Superior temporal gyrus (tissue), 1 donor: ENCODE data around the gene SRSF8.

Experiments used
- DNase-seq: peaks from one replicate; pipeline ENCODE4 v3.0.0-alpha.2; 2016; ENCODE audit errors: extremely low spot score

SRSF8 gene

DNA sequence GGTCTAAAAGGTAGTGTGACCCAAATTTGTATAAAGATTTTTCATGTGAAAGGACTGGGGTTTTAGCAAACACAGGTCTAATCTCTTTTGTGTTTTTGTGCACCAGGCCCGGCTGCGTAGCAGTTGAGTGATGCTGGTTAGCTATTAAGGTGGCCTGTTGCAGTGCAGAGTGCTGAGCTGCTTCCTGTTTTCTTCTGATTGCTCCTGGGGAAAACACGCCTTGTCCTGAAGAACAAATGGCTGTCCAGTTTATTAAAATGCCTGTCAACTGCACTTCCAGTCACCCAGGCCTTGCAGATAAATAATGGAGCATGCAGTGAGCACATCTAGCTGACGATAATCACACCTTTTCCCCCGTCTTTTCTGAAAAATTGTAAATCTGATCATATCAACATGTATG lies 1.8 kb downstream of the SRSF8 start:
- DNase-seq = peak; percentile 88

DNA sequence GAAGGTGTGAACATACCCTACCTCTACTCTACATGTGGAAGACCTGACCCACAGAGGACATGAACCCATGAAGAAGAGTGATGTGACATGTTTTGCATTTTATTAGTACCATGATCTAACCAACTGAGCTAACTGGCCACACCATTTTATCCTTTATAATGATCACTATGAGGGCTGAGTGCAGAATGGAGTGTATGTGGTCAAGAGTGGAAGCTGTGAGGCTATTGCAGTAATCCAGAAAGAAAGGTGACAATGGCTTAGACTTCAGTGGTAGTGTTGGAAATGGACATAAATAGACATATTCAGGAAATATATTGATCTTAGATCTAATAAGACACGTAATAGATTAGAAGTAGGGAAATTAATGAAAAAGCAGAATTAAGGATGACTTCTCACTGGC lies 3.8 kb downstream of the SRSF8 start:
- DNase-seq = no peak

DNA sequence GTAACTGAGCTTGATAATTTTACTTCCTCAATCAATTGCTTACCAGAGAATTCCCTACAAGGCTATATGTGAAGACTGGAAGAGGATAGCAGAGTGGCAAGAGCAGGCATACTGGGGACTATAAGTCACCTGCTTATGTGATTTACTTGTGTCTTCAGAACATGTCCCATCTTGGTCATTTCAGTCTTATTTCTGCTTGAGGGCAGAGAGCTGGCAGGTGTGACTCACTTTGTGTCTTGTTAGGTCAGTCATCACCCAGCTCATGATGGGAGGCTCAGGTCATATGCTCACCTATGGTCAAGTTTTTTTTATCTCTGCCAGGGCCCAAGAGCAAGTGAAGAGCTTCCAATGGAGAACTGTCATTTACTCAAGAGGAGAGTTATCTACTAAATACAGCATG lies 6.2 kb downstream of the SRSF8 start:
- DNase-seq = no peak

- peak; percentile 53 for DNase-seq
Observed at GRCh38 chr11:95074792-95075563, 8.3 kb downstream of the SRSF8 start.

GRCh38 chr11:95076416-95076815 lies 9.7 kb downstream of the SRSF8 start:
- peak; percentile 9 for DNase-seq

GRCh38 chr11:95076981-95077380 lies 10.3 kb downstream of the SRSF8 start:
- DNase-seq = no peak

GRCh38 chr11:95078526-95078925 lies 11.8 kb downstream of the SRSF8 start:
- no peak for DNase-seq

DNA sequence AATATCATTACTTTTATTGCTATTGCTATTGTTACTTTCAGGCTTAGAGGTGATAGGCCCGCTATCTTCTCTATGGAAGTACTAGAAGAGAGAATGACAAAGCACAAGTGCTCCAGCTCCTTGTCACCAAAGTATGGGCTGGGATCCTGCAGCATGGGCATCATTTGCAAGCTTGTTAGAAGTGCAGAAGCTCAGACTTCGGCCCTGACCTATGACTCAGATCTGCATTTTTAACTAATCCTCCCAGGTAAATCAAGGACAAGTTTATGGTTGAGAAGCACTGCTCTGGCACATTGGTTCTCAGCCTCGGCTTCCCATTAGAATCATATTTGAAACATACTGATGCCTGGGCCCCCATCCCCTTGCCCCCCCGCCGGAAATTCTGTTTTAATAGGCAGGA lies 14.3 kb downstream of the SRSF8 start:
- DNase-seq = peak; percentile 60

DNA sequence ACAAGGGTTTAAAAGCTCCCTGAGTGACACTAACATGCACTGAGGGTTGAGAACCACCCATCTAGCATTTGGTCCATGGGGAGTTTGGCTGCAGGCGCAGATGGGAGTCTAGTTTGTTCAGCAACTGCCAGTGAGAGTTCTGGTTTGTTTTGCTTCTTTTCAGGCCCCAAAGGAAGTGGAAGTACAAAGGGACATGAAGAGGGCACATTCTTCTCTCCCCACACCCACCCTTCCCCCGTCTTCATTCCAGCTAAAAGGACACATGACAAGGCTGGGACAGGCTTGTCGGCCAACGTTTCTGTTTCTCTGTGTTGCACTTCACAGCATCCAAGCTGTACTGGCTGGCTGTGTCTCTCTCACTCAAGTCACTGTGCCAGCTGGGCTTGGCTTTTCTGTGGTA lies 14.7 kb downstream of the SRSF8 start:
- peak; percentile 85 for DNase-seq

DNA sequence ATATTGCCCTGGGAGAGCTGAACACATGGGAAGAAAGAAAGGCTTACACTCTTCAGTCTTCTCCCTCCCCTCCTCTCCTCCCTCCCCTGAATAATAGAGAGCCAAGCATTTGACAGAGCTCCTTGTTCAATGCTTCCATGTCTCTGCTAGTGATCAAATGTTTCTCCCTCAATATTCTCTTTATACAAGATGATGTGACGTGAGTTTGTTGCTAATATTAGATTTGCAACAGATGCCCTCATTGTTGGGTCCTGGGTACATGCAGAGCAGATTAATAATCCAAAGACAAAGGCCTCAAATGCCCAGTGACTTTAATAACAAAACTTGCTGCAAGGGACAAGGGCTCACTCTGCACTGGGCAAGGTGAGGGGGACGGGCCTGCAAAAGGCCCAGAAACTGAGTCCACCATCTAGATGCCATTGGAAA lies 15.9 kb downstream of the SRSF8 start:
- DNase-seq = peak; percentile 96

GRCh38 chr11:95084509-95084908 lies 17.8 kb downstream of the SRSF8 start:
- no peak for DNase-seq

GRCh38 chr11:95085117-95085816 lies 18.5 kb downstream of the SRSF8 start:
- DNase-seq = no peak

DNA sequence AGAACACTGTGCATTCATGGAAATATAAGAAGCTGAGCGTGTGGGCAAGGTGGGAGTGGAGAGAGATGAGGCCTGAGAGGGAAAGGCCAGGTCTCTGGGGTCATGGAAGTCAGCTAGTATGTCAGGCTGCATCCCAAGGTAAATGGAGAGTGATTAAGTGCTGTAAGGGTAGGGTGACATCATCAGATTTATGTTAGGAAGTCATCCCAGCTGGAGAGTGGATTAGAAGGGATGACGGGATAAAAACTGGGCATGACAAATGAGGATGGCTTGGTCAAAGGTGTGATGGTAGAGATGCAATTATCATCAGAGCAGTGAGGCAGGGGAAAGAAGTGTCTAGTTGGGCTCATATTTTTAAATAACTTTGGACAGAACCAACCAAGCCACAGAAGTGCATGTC lies 19.4 kb downstream of the SRSF8 start:
- no peak for DNase-seq

- peak; percentile 9 for DNase-seq
Observed at GRCh38 chr11:95086836-95087570, 20.3 kb downstream of the SRSF8 start.

- peak; percentile 86 for DNase-seq
Observed at GRCh38 chr11:95088946-95089619, 22.4 kb downstream of the SRSF8 start.

- DNase-seq = no peak
Observed at GRCh38 chr11:95089620-95090542, 23.2 kb downstream of the SRSF8 start, which contains the start of gene ENDOD1. Gene ENDOD1, plus strand, starts transcription at chr11:95089846. Its CDS starts 82 bp downstream, at chr11:95089928.

DNA sequence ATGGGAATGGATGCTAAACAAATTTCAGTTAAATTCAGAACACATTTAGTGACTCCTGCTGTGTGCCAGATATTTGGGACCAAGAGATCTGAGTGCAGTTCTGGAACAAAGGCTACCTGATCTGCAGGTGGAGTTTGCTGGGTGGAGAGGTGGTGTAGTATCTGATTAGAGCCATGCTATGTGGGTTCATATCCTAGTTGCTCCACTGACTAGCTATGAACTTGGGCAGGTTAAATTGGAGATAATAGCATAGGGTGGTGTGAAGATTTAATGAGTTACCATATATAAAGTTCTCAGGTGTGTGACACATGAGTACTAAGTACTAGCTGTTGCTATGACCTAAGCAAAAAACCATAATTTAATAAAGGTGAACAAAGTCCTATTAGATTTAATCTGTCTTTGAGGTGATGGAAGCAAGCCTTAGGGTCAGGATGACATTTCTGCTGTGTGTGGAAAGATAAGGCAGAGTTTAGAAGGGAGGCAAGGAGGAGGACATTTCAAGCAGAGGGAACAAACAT lies 25.0 kb downstream of the SRSF8 start:
- no peak for DNase-seq

GRCh38 chr11:95092549-95093324 lies 26.0 kb downstream of the SRSF8 start:
- no peak for DNase-seq

GRCh38 chr11:95093548-95093947 lies 26.8 kb downstream of the SRSF8 start:
- no peak for DNase-seq
